Activated CD4-positive, CD25-positive, alpha-beta regulatory T cell (primary cell): Measurements from ENCODE around the gene TIAM2.

Source experiments
- DNase-seq, 4 experiments: peaks; one replicate each; lab custom pipeline; 2025; lab: John Stamatoyannopoulos, UW

Gene TIAM2

GRCh38 chr6:155128977-155129376 lies 133.9 kb downstream of the TIAM2 start:
- DNase-seq = no peak

DNA sequence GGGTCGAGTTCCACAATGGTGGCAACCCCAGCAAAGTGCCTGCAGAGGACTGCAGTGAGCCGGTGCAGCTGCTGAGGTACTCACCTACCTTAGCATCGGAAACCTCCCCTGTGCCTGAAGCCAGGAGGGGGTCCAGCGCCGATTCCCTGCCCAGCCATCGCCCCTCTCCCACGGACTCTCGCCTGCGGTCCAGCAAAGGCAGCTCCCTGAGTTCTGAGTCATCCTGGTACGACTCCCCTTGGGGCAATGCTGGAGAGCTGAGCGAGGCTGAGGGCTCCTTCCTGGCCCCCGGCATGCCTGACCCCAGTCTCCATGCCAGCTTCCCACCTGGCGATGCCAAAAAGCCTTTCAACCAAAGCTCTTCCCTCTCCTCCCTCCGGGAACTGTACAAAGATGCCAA lies 134.6 kb downstream of the TIAM2 start:
- no peak for DNase-seq

DNA sequence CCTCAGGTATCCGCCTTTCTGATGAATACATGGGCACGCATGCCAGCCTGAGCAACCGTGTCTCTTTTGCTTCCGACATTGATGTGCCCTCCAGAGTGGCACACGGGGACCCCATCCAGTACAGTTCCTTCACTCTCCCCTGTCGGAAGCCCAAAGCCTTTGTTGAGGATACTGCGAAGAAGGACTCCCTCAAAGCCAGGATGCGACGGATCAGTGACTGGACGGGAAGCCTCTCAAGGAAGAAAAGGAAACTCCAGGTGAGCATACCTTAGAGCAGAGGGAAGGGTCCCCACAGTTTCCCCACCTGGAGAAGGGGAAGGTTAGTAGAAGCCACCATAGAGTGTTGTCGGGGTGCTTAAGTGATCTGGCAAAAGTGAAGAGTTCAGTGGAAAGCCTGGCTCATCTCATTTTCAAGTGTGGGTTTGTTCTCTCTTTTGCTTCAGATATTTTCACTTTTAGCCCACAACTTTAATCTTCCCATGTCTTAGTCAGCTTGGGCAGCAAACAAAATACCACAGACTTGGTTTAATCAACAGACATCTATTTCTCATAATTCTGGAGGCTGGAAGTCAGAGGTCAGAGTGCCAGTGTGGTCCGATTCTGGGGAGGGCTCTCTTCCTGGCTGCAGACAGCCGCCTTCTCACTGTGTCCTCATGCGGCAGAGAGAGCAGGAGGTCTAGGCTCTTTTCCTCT lies 135.2 kb downstream of the TIAM2 start:
- no peak for DNase-seq

GRCh38 chr6:155132617-155133016 lies 137.5 kb downstream of the TIAM2 start:
- DNase-seq = no peak

GRCh38 chr6:155141002-155141401 lies 145.9 kb downstream of the TIAM2 start:
- DNase-seq = no peak

GRCh38 chr6:155141512-155141911 lies 146.4 kb downstream of the TIAM2 start:
- no peak for DNase-seq

DNA sequence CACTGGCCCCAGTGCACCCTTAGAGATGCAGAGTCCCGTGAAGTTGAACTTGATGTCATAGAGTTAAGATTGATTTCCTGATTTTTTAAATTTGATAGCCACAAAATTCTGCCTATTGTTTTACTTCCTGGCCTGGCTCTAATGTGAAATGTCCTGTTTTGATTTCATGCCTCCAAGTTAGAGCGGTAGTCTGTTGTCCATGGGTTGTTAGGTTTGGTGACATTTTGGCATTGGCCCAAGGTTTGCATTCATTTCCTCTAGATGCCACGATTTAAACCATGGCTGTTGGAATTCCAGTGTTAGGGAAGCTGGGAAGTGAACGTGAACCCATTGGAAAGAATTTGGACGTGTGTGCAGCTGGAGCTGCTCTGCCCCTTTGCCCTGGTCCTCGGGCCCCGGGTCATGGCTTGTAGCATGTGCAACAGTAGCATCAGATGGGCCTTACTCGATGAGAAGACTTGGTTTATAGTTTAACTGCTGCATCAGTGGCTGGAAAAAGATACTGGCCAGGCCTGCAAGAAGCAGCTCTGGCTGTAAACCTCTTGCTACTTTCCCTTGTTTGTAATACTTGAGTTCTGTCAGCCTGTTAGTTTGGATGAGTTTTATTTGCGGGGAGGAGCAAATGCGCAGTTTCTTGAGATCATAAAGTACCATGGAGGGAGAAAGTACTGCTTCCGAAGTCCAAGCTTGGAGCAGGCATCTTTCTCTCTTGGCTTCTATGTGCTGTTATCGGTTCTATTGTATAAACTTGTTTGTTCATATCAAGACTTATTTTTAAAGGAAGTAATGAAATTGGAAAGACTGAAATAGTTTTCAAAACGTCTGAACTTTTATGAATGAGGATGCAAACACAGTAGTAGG lies 147.3 kb downstream of the TIAM2 start:
- no peak for DNase-seq

- no peak for DNase-seq
Measured at GRCh38 chr6:155143029-155143577, 148.0 kb downstream of the TIAM2 start.

GRCh38 chr6:155143578-155144106 lies 148.5 kb downstream of the TIAM2 start:
- DNase-seq = no peak

DNA sequence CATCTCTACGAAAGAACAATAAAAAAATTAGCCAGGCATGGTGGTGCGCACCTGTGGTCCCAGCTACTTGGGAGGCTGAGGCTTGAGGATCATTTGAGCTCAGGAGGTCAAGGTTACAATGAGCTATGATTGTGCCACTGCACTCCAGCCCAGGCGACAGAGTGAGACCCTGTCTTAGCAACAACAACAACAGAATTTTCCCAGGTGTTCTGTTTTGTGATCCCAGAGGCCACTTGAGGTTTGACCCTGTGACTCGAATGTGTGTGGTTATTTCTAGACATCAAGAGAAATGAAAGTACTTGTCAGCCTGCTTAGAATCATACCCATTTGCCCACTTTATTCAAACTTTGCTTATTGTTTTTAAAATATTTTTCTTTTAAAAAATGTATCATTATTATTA lies 151.1 kb downstream of the TIAM2 start:
- DNase-seq = no peak

- no peak for DNase-seq
Measured at GRCh38 chr6:155147958-155148663, 153.0 kb downstream of the TIAM2 start.

DNA sequence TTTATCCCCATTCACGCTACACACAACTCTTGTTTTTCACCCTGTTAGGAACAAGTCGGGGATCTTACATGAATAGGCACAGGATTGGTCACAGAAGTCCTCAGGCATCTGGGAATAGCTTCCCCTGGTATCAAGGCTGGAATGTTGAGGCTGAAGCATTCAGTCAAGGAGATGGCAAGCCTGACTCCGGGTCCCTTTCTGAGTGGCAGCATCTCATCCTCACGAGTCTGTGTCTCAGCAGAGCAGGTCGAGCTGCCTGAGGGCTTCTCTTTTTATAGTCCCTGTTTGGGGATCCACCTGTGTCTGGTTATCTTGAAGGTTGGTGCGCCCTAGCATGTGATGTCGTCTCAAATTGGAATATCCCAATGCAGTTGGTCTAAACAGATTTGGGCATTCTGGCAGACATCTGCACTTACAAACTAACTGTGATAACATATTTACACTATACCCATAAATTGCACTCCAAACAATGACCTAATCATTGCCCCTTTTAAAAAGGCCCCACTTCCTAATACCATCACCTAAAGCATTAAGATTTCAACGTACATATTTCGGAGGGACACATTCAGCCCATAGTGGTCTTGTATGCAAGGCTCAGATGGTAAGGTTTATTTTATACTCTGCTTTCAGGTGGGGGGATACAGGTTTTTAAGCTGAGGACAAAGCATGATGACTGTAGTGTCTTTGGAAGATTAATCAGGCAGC lies 156.0 kb downstream of the TIAM2 start:
- DNase-seq = no peak

- no peak for DNase-seq
Measured at GRCh38 chr6:155152211-155153076, 157.3 kb downstream of the TIAM2 start.

GRCh38 chr6:155154158-155154830 lies 159.2 kb downstream of the TIAM2 start:
- DNase-seq = no peak

GRCh38 chr6:155155787-155156447 lies 160.8 kb downstream of the TIAM2 start:
- no peak for DNase-seq

DNA sequence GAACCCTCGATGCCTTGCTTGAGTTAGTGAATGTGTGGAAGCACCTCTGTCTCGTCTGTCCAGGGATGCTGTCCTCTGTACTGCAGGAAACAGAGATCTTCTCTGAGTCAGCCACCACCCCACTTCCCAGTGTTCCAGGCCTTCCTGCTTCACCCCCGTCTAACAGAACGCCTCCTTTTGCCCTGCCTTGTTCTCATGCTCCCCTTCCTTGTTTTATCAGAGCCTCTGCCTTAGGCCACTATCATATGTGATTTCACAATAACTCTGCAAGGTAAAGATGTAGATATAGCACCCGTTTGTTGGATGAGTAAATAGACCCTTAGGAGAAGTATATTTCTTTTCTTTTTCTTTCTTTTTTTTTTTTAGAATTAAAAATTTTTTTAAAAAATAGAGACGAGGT lies 162.0 kb downstream of the TIAM2 start:
- no peak for DNase-seq

DNA sequence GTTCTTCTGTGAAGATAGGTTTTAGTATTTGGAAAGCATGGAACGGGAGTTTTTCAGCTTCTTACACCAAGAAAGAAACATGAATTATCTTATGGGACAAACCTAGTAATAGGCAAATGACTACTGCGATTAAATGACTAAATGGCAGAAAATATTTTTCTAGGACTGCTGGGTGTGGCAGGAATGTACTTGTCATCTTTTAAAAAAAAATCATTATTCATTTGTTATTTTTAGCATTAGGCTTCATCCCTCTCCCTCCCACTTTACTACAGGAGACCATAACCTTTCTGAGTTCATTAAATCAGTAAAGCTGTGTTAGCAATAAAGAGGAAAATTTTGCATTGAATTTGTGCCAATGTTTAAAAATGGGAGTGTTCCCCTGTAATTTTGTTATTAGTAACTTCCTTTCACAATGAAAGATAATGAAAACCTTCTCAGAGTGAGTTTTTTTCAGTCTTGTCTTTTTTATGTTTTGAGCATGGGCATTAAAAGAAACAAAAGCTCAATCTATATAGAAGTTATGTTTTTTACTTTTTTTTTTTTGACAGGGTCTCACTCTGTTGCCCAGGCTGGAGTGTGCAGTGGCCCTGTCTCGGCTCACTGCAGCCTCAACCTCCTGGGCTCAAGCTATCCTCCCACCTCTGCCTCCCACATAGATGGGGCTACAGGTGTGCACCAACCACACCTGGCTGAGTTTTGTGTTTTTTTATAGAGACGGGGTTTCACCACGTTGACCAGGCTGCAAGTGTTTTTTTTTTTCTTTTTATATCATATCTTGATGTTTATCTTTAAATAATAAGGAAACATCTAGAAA lies 163.1 kb downstream of the TIAM2 start:
- DNase-seq = no peak

- DNase-seq = no peak
Measured at GRCh38 chr6:155162682-155163081, 167.6 kb downstream of the TIAM2 start.

GRCh38 chr6:155163601-155164000 lies 168.5 kb downstream of the TIAM2 start:
- no peak for DNase-seq
